Body of pancreas (tissue), 4 donors: ENCODE results near the gene ZC2HC1C. TPM values are rescaled to one million over a fixed set of nuclear protein-coding genes. Genes with fewer than 3 reads are reported as not detected.

Experiments
- ATAC-seq: fragments of 150-250 bp; one replicate; pipeline ENCODE4 v1.9.1; 2016
- DNase-seq, 4 donors: peaks; one replicate each; pipeline ENCODE4 v3.0.0-alpha.2; 2019
- H3K27ac ChIP-seq, 4 donors: fragments of 200-600 bp; sonication (generic); 1 replicate in 3 of 4; 2 replicates in 1 of 4; pipeline versions ENCODE4 v1.5.1 to v1.6.1; 2016 to 2019; ENCODE audit warnings: mild to moderate bottlenecking in 1 of 4, mixed read lengths in 1 of 4, moderate library complexity in 1 of 4
- H3K27me3 ChIP-seq, 2 donors: fragments of 200-600 bp; sonication (generic); one replicate each; pipeline ENCODE4 v1.6.0; 2016; ENCODE audit warnings: mild to moderate bottlenecking in 1 of 2
- H3K36me3 ChIP-seq, 2 donors: fragments of 200-600 bp; sonication (generic); replicated peaks in 1 of 2; 2 replicates each; pipeline ENCODE4 v1.5.1; 2016; ENCODE audit warnings: low read depth in 2 of 2; ENCODE audit not compliant: insufficient read depth in 1 of 2
- H3K4me1 ChIP-seq: fragments of 200-600 bp; sonication (generic); one replicate; pipeline ENCODE4 v1.6.0; 2016
- H3K4me3 ChIP-seq, 2 donors: fragments of 200-600 bp; sonication (generic); 1 replicate in 1 of 2; 2 replicates in 1 of 2; pipeline ENCODE4 v1.5.1; 2016 to 2019
- H3K9me3 ChIP-seq, 3 donors: fragments of 200-600 bp; sonication (generic); 1 replicate in 2 of 3; 2 replicates in 1 of 3; pipeline ENCODE4 v1.5.1; 2016
- CTCF ChIP-seq, 7 experiments: fragments of 450-650 bp in 4 of 7; fragments of 200-600 bp in 3 of 7; sonication (generic) in 3 of 7; IDR thresholded peaks; one replicate each; pipeline ENCODE4 v1.5.1; 2016 to 2019; ENCODE audit warnings: antibody characterized with exemption in 7 of 7
- POLR2A ChIP-seq, 3 donors: fragments of 450-650 bp; IDR thresholded peaks; one replicate each; pipeline ENCODE4 v1.6.1; 2016; ENCODE audit warnings: antibody characterized with exemption in 3 of 3, mild to moderate bottlenecking in 2 of 3
- WGBS, 2 donors: methylation state at CpG; one replicate each; pipeline ENCODE4 v1.1.5; 2017; 5-methylcytosine and 5-hydroxymethylcytosine counted together
- intact Hi-C: fragments of 100-400 bp; cut with DNase I; formaldehyde crosslinking; loops from one replicate; pipeline ENCODE4 v1.15.1; 2023
- total RNA-seq, 2 donors: library from RNA; depleted of rRNA; stranded (reverse); fragments of >200 nt; gene quantifications; one replicate each; pipeline ENCODE4 v1.1.0, GENCODE V29; 2016

ZC2HC1C gene
- total RNA-seq, 2 donors from 2014 or later = 7.3 to 7.8 TPM

DNA sequence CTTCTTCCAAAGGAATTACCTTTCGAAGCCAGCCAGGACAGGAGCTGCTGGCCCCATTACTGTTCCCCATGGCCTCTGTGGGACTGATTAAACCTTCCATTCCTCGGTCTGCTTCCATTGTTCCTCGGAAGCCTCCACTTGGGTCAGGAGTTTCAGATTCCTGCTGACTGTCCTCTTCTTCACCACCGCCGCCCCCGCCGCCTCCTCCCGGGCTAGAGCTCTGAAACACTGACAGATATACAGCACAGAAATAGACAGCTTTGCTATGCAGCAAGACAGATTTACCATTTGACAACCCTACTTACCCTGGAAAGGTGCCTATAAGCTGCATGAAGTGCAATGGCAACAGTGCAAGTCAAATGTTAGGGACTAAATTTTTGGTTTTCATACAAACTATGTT lies 21.8 kb downstream of the ZC2HC1C start:
- DNase-seq (no peak), ATAC-seq (no peak)
- H3K9me3 ChIP-seq = no peaks in the 10 kb centered on the region
- TF ChIP-seq POLR2A (IDR thresholded peaks at IDR 0.05) (no peak), CTCF (IDR thresholded peaks at IDR 0.05) (no peak)
- no peak overlapping the region for H3K27ac ChIP-seq
- WGBS, 2 donors = 87 to 93% methylated on average over 8 of the region's 8 CpGs
- intact Hi-C loops = no loop called here
- no peak overlapping the region for H3K4me3 ChIP-seq
- no peaks in the 10 kb centered on the region for H3K27me3 ChIP-seq
- peaks cover 7 to 35% of the 10 kb centered on the region in 2 donors for H3K36me3 ChIP-seq
- H3K4me1 ChIP-seq = no peaks in the 10 kb centered on the region

DNA sequence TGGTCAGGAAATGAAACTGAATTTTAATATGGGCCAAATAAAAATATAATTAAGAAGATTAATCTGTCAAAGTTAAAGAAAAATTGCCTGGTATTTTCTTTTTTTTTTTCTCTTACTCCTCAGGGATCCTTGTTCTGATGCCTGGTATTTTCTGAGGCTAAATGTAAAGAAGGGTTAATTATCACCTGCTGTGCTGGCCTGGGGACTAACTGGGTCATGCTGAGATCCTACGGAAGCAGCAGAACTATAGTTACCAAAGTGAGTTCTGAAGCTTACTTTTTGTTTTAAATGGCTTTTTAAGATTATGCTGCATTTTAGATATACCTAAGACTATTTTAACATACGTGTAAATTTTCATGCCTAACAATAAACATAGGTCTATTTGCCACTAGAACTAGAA lies 23.3 kb downstream of the ZC2HC1C start:
- WGBS, 2 donors = 77 to 82% methylated on average over 2 of the region's 2 CpGs

GRCh38 chr14:75094896-75095295 lies 25.5 kb downstream of the ZC2HC1C start:
- 94 to 95% methylated on average over 3 of the region's 3 CpGs for WGBS, 2 donors
- H3K27ac ChIP-seq = no peak overlapping the region
- no peak overlapping the region for H3K4me3 ChIP-seq
- no peaks in the 10 kb centered on the region for H3K4me1 ChIP-seq
- DNase-seq (no peak), ATAC-seq (no peak)
- H3K36me3 ChIP-seq = peaks cover 0 to 30% of the 10 kb centered on the region in 2 donors
- H3K27me3 ChIP-seq = no peaks in the 10 kb centered on the region
- no peaks in the 10 kb centered on the region for H3K9me3 ChIP-seq
- no peak for TF ChIP-seq POLR2A (IDR thresholded peaks at IDR 0.05)
- TF ChIP-seq CTCF (IDR thresholded peaks at IDR 0.05) = no peak
- intact Hi-C loops = no loop called here

More for the DNA sequence above, 23.3 kb downstream of the ZC2HC1C start:
- Histone ChIP-seq H3K9me3 (no peaks in the 10 kb centered on the region), H3K27ac (no peak overlapping the region), H3K4me3 (no peak overlapping the region), H3K4me1 (no peaks in the 10 kb centered on the region), H3K27me3 (no peaks in the 10 kb centered on the region), H3K36me3 (peaks cover 5 to 32% of the 10 kb centered on the region in 2 donors)
- TF ChIP-seq POLR2A (IDR thresholded peaks at IDR 0.05) (no peak), CTCF (IDR thresholded peaks at IDR 0.05) (no peak)
- DNase-seq = no peak
- ATAC-seq = no peak
- intact Hi-C loops = no loop called here

DNA sequence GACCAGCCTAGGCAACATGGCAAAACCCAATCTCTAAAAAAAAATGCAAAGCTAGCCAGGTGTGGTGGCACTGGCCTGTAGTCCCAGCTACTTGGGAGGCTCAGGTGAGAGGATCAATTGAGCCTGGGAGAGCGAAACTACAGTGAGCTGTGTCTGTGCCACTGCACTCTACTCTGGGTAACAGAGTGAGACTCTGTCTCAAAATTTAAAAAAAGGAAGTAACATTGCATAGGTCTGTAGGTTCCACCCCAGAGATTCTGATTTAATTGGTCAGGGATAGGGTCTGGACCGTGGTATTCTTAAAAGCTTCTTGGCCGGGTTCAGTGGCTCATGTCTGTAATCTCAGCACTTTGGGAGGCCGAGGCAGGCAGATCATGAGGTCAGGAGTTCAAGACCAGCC lies 26.2 kb downstream of the ZC2HC1C start:
- no peaks in the 10 kb centered on the region for H3K4me1 ChIP-seq
- peaks cover 0 to 26% of the 10 kb centered on the region in 2 donors for H3K36me3 ChIP-seq
- no peaks in the 10 kb centered on the region for H3K27me3 ChIP-seq
- no peak overlapping the region for H3K27ac ChIP-seq
- no peaks in the 10 kb centered on the region for H3K9me3 ChIP-seq
- TF ChIP-seq CTCF (IDR thresholded peaks at IDR 0.05) (no peak), POLR2A (IDR thresholded peaks at IDR 0.05) (no peak)
- 79 to 86% methylated on average over 4 of the region's 4 CpGs for WGBS, 2 donors
- DNase-seq (no peak), ATAC-seq (no peak)
- intact Hi-C loops = no loop called here
- no peak overlapping the region for H3K4me3 ChIP-seq

DNA sequence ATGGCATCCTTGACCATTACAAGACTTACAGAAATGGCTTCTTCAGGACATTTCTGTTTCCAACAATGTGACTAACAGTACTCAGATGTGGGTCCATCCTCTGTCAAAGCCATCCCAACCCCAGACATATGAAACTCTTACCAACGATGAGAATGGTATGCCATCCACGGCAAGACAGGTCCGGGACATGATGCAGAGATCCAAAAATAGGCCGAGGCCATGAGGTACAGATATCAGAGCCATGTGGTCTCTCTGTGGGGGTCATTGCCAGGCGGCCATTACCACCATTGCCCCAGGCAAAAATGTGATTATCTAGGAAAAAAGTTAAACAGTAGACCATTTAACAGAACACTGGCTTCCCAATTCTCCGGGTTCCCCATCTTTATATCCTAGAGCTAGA lies 27.5 kb downstream of the ZC2HC1C start:
- WGBS, 2 donors = 84 to 85% methylated on average over 6 of the region's 6 CpGs
- no peak for ATAC-seq
- H3K36me3 ChIP-seq = peaks cover 0 to 32% of the 10 kb centered on the region in 2 donors

More for the DNA sequence above, 27.5 kb downstream of the ZC2HC1C start:
- no peak for TF ChIP-seq CTCF (IDR thresholded peaks at IDR 0.05)
- TF ChIP-seq POLR2A (IDR thresholded peaks at IDR 0.05) = no peak
- no peak for DNase-seq
- Histone ChIP-seq H3K27me3 (no peaks in the 10 kb centered on the region), H3K9me3 (no peaks in the 10 kb centered on the region), H3K4me3 (no peak overlapping the region), H3K4me1 (no peaks in the 10 kb centered on the region), H3K27ac (no peak overlapping the region)
- intact Hi-C loops = no loop called here
